ENCODE measurements around the gene C3orf18. TPM values are rescaled to one million over a fixed set of nuclear protein-coding genes. Genes with fewer than 3 reads are reported as not detected.
A peak's percentile ranks its signal among the peaks of the same experiment; 100 is the strongest.

C3orf18 gene
- total RNA-seq, 4 donors from 2014 or later: 13.6 to 23.8 (median 18.9) TPM

DNA sequence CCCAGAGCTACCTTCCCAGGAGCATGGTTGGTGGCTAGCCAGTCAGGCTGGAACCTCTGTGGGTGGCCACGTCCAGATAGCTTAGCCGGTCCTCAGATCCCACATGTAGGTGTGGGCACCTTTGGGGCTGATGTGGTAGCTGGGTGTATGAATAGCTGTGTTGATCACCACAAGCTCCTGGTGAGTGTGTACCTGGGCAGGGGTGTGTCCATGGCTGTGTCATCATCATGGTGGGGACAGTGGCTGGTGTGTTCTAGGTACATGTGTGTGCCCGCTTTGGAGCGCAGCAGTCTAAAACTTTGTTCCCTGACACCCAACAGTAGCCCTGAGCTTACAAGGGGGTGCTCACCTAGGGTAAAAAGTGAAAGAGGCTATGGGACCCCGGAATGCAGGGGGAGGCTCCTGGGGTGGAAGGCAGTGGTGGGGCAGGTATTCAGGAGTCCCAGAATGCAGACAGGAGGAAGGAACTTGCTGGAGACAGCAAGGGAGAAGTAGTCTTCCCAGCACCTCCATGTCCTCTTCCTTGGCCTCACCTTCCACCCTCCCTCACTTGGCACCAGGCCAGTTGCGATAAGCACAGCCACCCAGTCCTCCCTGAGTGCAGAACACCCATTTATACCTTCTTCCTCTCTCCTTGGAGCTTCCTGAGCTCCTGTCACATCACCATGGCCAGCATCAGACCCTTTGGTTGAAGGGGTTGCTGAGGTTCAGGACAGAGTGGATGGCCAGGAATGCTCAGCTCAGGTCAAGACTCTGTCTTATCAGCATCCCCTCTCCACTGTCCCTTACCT is 42.8 kb upstream of the C3orf18 start:
- Histone ChIP-seq H3K27ac (replicated peaks in 1 of 4) (peak overlapping the region in 3 of 4 donors; percentile 78 to 91 (median 84)), H3K4me3 (peak overlapping the region; percentile 63 to 78 (median 72)), H3K4me1 (peaks cover 49 to 81% (median 72%) of the 10 kb centered on the region in 4 donors), H3K9me3 (no peaks in the 10 kb centered on the region), H3K27me3 (no peaks in the 10 kb centered on the region), H3K36me3 (peaks cover 9 to 32% (median 29%) of the 10 kb centered on the region in 4 donors)
- intact Hi-C loops (cut with DNase I): no loop called here
- no peak for DNase-seq (ENCODE audit: extremely low spot score)
- 67% methylated on average over 4 of the region's 6 CpGs for WGBS
- TF ChIP-seq POLR2AphosphoS5 (IDR thresholded peaks at IDR 0.05) (no peak), EP300 (IDR thresholded peaks at IDR 0.05) (no peak)

DNA sequence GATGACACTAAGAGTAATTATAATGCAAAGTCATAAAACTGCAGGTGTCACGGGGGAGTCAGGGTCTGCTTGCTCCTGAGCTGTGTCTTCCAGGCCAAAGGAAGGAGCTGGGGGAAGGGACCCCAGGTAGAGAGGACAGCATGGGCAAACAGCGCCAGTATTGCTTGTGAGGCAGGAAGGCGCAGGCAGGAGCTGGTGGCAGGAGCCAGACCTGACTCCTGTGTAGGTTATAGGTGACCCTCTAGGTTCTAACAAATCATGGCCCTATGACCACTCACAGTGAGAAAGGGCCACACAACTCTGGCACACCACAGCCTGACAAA is 42.2 kb upstream of the C3orf18 start:
- intact Hi-C loops (cut with DNase I): no loop called here
- TF ChIP-seq POLR2A (IDR thresholded peaks at IDR 0.05; ENCODE audit: low read depth) (no peak), POLR2AphosphoS5 (IDR thresholded peaks at IDR 0.05) (no peak), EP300 (IDR thresholded peaks at IDR 0.05) (no peak)
- TF ChIP-seq, protein P1, sequence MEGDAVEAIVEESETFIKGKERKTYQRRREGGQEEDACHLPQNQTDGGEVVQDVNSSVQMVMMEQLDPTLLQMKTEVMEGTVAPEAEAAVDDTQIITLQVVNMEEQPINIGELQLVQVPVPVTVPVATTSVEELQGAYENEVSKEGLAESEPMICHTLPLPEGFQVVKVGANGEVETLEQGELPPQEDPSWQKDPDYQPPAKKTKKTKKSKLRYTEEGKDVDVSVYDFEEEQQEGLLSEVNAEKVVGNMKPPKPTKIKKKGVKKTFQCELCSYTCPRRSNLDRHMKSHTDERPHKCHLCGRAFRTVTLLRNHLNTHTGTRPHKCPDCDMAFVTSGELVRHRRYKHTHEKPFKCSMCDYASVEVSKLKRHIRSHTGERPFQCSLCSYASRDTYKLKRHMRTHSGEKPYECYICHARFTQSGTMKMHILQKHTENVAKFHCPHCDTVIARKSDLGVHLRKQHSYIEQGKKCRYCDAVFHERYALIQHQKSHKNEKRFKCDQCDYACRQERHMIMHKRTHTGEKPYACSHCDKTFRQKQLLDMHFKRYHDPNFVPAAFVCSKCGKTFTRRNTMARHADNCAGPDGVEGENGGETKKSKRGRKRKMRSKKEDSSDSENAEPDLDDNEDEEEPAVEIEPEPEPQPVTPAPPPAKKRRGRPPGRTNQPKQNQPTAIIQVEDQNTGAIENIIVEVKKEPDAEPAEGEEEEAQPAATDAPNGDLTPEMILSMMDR (IDR thresholded peaks at IDR 0.05): no peak
- Histone ChIP-seq H3K4me1 (peaks cover 55 to 88% (median 78%) of the 10 kb centered on the region in 4 donors), H3K27ac (replicated peaks in 1 of 4) (peak overlapping the region in 2 of 4 donors; percentile 0 to 84), H3K9me3 (no peaks in the 10 kb centered on the region), H3K4me3 (peak overlapping the region in 3 of 4 donors; percentile 63 to 78 (median 76)), H3K36me3 (peaks cover 9 to 38% (median 29%) of the 10 kb centered on the region in 4 donors), H3K27me3 (no peaks in the 10 kb centered on the region)
- DNase-seq (ENCODE audit: extremely low spot score): no peak
- whole genome bisulfite sequencing: 89% methylated on average over 3 of the region's 3 CpGs

- DNase-seq (ENCODE audit: extremely low spot score): no peak
- H3K4me3 ChIP-seq: peak overlapping the region in 1 of 4 donors; percentile 63
- no peaks in the 10 kb centered on the region for H3K27me3 ChIP-seq
- peak overlapping the region in 2 of 4 donors; percentile 0 to 7 for H3K27ac ChIP-seq (replicated peaks in 1 of 4)
- intact Hi-C loops (cut with DNase I): no loop called here
- H3K9me3 ChIP-seq: no peaks in the 10 kb centered on the region
- 90% methylated on average over 4 of the region's 5 CpGs for WGBS
- peaks cover 9 to 42% (median 31%) of the 10 kb centered on the region in 4 donors for H3K36me3 ChIP-seq
- H3K4me1 ChIP-seq: peaks cover 60 to 93% (median 80%) of the 10 kb centered on the region in 4 donors
- TF ChIP-seq EP300 (IDR thresholded peaks at IDR 0.05): no peak
- TF ChIP-seq POLR2AphosphoS5 (IDR thresholded peaks at IDR 0.05): no peak
- no peak for TF ChIP-seq POLR2A (IDR thresholded peaks at IDR 0.05; ENCODE audit: low read depth)
Observed at GRCh38 chr3:50609071-50609762, 41.7 kb upstream of the C3orf18 start.

DNA sequence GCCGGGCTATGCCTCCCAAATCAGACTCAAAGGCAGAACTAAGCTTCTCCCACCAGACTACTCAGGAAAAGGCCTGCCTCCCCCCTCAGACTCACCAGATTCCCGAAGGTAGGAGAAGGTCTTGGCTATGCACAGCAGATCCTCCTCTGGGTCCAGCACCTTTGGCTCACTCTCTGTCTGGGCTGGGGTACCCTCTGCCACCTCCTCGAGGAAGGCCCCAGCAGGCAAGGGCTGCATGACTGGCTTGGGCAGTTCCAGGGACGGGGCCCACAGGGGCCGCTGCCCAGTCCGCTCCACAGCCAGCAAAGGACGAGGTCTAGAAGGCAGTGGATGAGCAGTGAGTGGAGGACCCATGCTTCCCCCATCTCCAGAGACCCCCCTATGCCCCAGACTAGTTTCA is 40.7 kb upstream of the C3orf18 start:
- no peaks in the 10 kb centered on the region for H3K27me3 ChIP-seq
- no peaks in the 10 kb centered on the region for H3K9me3 ChIP-seq
- no peak overlapping the region for H3K4me3 ChIP-seq
- peak overlapping the region in 1 of 4 donors; percentile 37 for H3K27ac ChIP-seq (replicated peaks in 1 of 4)
- no peak for TF ChIP-seq EP300 (IDR thresholded peaks at IDR 0.05)
- TF ChIP-seq POLR2AphosphoS5 (IDR thresholded peaks at IDR 0.05): no peak
- TF ChIP-seq POLR2A (IDR thresholded peaks at IDR 0.05; ENCODE audit: low read depth): no peak
- TF ChIP-seq, protein P1 (IDR thresholded peaks at IDR 0.05): no peak
- intact Hi-C loops (cut with DNase I): no loop called here
- peaks cover 9 to 51% (median 34%) of the 10 kb centered on the region in 4 donors for H3K36me3 ChIP-seq
- peaks cover 70 to 93% (median 81%) of the 10 kb centered on the region in 4 donors for H3K4me1 ChIP-seq
- no peak for DNase-seq (ENCODE audit: extremely low spot score)
- 86% methylated on average over 2 of the region's 7 CpGs for WGBS

DNA sequence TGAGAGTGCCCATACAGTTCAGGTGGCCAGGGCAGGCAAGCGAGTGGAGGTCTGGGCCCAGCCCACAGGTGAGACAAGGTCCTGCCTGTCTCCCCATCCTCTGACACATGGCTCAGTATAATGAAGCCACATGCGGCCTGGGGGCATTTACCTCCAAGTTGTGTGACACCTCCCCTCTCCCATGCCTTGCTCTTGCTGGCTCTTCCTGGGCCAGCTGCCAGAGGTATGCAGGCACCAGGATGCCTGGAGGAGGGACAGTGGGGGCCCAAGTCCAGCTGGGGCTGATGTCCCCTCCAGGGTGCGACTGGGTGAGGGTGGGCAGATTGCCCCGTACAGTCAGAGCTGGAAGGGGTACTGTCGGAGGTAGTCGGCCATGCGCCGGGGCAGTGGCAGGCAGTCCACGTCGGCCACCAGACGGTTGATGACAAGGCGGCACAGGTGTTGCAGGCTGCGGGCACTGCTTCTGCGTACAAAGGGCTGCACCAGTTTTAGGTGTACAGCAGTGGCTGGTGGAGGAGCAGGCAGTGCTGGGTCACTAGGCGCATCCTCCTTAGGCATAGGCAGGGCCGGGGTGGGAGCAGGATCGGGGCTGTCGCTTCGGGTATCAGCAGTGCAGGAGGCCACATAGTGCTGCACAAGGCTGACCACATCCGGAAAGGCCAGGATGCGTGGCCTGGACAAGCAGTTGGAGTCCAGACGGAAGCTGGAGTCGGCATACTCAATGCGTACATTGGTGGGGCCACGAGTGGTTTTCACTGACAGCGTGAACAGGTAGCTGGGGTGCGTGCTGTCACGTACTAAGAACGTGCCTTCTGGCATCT is 39.9 kb upstream of the C3orf18 start:
- TF ChIP-seq, protein P1 (IDR thresholded peaks at IDR 0.05): no peak
- TF ChIP-seq EP300 (IDR thresholded peaks at IDR 0.05) (no peak), POLR2AphosphoS5 (IDR thresholded peaks at IDR 0.05) (no peak), POLR2A (IDR thresholded peaks at IDR 0.05; ENCODE audit: low read depth) (peak; percentile 11)
- no peak overlapping the region for H3K4me3 ChIP-seq
- WGBS: 88% methylated on average over 25 of the region's 29 CpGs
- no peaks in the 10 kb centered on the region for H3K9me3 ChIP-seq
- intact Hi-C loops (cut with DNase I): loop anchor here (2.0 kb wide), 1 partner anchor 29 kb away; no protein-coding TSS in a partner anchor
- H3K27ac ChIP-seq (replicated peaks in 1 of 4): peak overlapping the region in 1 of 4 donors; percentile 0
- H3K27me3 ChIP-seq: no peaks in the 10 kb centered on the region
- peaks cover 9 to 52% (median 34%) of the 10 kb centered on the region in 4 donors for H3K36me3 ChIP-seq
- DNase-seq (ENCODE audit: extremely low spot score): no peak
- peaks cover 73 to 93% (median 82%) of the 10 kb centered on the region in 4 donors for H3K4me1 ChIP-seq

All from esophagus muscularis mucosa (tissue), 4 donors.